IMR-90 (cell line): ENCODE data around the gene TRAP1. TPM values are rescaled to one million over a fixed set of nuclear protein-coding genes. Genes with fewer than 3 reads are reported as not detected.

Experiments
- ATAC-seq: fragments of 200-7000 bp; cut with Tn5 transposase; 2 replicates; pipeline ENCODE4 v1.9.1; 2020; ENCODE audit warnings: low read depth, mild to moderate bottlenecking, moderate library complexity
- BruUV-seq: library from RNA; stranded (reverse); fragments of 400-500 nt; replicated peaks from 2 replicates; lab custom pipeline; 2021; lab: Mats Ljungman, UMichigan
- CTCF ChIA-PET: fragments of 300-600 bp; formaldehyde crosslinking; extraction: SDS; loops from one replicate; lab custom pipeline; 2021; ENCODE audit warnings: antibody characterized with exemption; lab: Yijun Ruan, JAX
- POLR2A ChIA-PET: fragments of 300-600 bp; sonication (Branson Sonifier 250); formaldehyde crosslinking; loops from one replicate; lab custom pipeline; 2022; ENCODE audit warnings: antibody characterized with exemption; ENCODE audit not compliant: unreplicated experiment; lab: Charles Lee
- DNase-seq: peaks from one replicate; pipeline ENCODE4 v3.0.0; 2013
- H2AFZ ChIP-seq: replicated peaks from 2 replicates; pipeline ENCODE3; 2013; ENCODE audit warnings: low read length, mild to moderate bottlenecking; ENCODE audit not compliant: poor library complexity
- H2AK5ac ChIP-seq: 2 replicates; pipeline ENCODE4 v1.6.1; 2013; ENCODE audit warnings: low read depth, low read length, inconsistent platforms
- H2AK9ac ChIP-seq: replicated peaks from 2 replicates; pipeline ENCODE3; 2013; ENCODE audit warnings: mild to moderate bottlenecking, low read depth, low read length, moderate library complexity; ENCODE audit not compliant: poor library complexity
- H2BK120ac ChIP-seq: 2 replicates; pipeline ENCODE4 v1.6.1; 2013; ENCODE audit warnings: low read depth, low read length, inconsistent platforms
- H2BK15ac ChIP-seq: 3 replicates; pipeline ENCODE4 v1.6.1; 2013; ENCODE audit warnings: low read depth, low read length, inconsistent platforms
- H2BK20ac ChIP-seq: 2 replicates; pipeline ENCODE4 v1.6.1; 2013; ENCODE audit warnings: low read depth, mild to moderate bottlenecking, inconsistent platforms, low read length, moderate library complexity
- H2BK5ac ChIP-seq: 2 replicates; pipeline ENCODE4 v1.6.1; 2013; ENCODE audit warnings: mild to moderate bottlenecking, low read depth, low read length, inconsistent platforms; ENCODE audit not compliant: poor library complexity, severe bottlenecking
- H3K14ac ChIP-seq: replicated peaks from 2 replicates; pipeline ENCODE4 v1.6.1; 2013; ENCODE audit warnings: low read depth, low read length, inconsistent platforms
- H3K18ac ChIP-seq: 2 replicates; pipeline ENCODE4 v1.6.1; 2013; ENCODE audit warnings: low read depth, low read length, control low read depth
- H3K23ac ChIP-seq: 2 replicates; pipeline ENCODE4 v1.6.1; 2013; ENCODE audit warnings: low read depth, low read length, inconsistent platforms
- H3K27ac ChIP-seq: 2 replicates; pipeline ENCODE4 v1.5.1; 2013; ENCODE audit warnings: mild to moderate bottlenecking, control low read depth, low read length; ENCODE audit not compliant: insufficient read depth
- H3K27me3 ChIP-seq: 2 replicates; pipeline ENCODE4 v1.6.1; 2013; ENCODE audit warnings: low read length; ENCODE audit not compliant: control insufficient read depth, insufficient read depth
- H3K36me3 ChIP-seq: 2 replicates; pipeline ENCODE4 v1.6.1; 2013; ENCODE audit warnings: low read length, mixed read lengths; ENCODE audit not compliant: control insufficient read depth, insufficient read depth
- H3K4ac ChIP-seq: 2 replicates; pipeline ENCODE4 v1.6.1; 2013; ENCODE audit warnings: low read depth, low read length, inconsistent platforms
- H3K4me1 ChIP-seq: 2 replicates; pipeline ENCODE4 v1.6.1; 2013; ENCODE audit warnings: low read length, mixed read lengths; ENCODE audit not compliant: control insufficient read depth, insufficient read depth
- H3K4me2 ChIP-seq: 2 replicates; pipeline ENCODE4 v1.6.1; 2013; ENCODE audit warnings: low read depth, mild to moderate bottlenecking, control low read depth, low read length, moderate library complexity
- H3K4me3 ChIP-seq: 2 replicates; pipeline ENCODE4 v1.5.1; 2013; ENCODE audit warnings: low read depth, mild to moderate bottlenecking, control low read depth, low read length, moderate library complexity; ENCODE audit not compliant: insufficient read depth
- H3K56ac ChIP-seq: 2 replicates; pipeline ENCODE4 v1.6.1; 2013; ENCODE audit warnings: low read length, inconsistent platforms; ENCODE audit not compliant: insufficient read depth; ENCODE audit errors: extremely low read depth
- H3K79me1 ChIP-seq, 2 experiments: 2 replicates each; pipeline ENCODE4 v1.6.1; 2013; ENCODE audit warnings: low read length in 2 of 2, inconsistent platforms in 1 of 2, low read depth in 1 of 2
- H3K9ac ChIP-seq: 2 replicates; pipeline ENCODE4 v1.6.1; 2013; ENCODE audit warnings: low read depth, low read length, control low read depth
- H3K9me1 ChIP-seq: 2 replicates; pipeline ENCODE4 v1.6.1; 2013; ENCODE audit warnings: low read length, inconsistent platforms; ENCODE audit not compliant: insufficient read depth
- H3K9me3 ChIP-seq: 2 replicates; pipeline ENCODE4 v1.6.1; 2013; ENCODE audit warnings: low read length; ENCODE audit not compliant: control insufficient read depth, insufficient read depth
- H4K20me1 ChIP-seq: 2 replicates; pipeline ENCODE4 v1.6.1; 2013; ENCODE audit warnings: low read length, inconsistent platforms; ENCODE audit not compliant: insufficient read depth
- H4K5ac ChIP-seq: 2 replicates; pipeline ENCODE4 v1.6.1; 2013; ENCODE audit warnings: mild to moderate bottlenecking, low read depth, low read length, control low read depth
- H4K8ac ChIP-seq, 2 experiments: 2 replicates each; pipeline ENCODE4 v1.6.1; 2013; ENCODE audit warnings: low read depth in 2 of 2, low read length in 2 of 2, control low read depth in 1 of 2, inconsistent platforms in 1 of 2
- H4K91ac ChIP-seq: 2 replicates; pipeline ENCODE4 v1.6.1; 2013; ENCODE audit warnings: low read depth, low read length, inconsistent platforms; ENCODE audit not compliant: insufficient read depth
- BHLHE40 ChIP-seq: fragments of 150-350 bp; IDR thresholded peaks from 2 replicates; pipeline ENCODE4 v1.6.1; 2016; ENCODE audit warnings: mild to moderate bottlenecking, low read depth, low read length
- CHD1 ChIP-seq: IDR thresholded peaks from 2 replicates; pipeline ENCODE4 v1.6.1; 2012; ENCODE audit warnings: low read depth, low read length, improper control_type of control experiment
- FOS ChIP-seq: fragments of 150-350 bp; IDR thresholded peaks from 2 replicates; pipeline ENCODE4 v1.6.1; 2016; ENCODE audit warnings: low read depth, low read length
- MAFK ChIP-seq: IDR thresholded peaks from 2 replicates; pipeline ENCODE4 v1.6.1; 2012; ENCODE audit warnings: low read depth, low read length, improper control_type of control experiment
- MAZ ChIP-seq: IDR thresholded peaks from 2 replicates; pipeline ENCODE4 v1.6.1; 2012; ENCODE audit warnings: low read depth, mild to moderate bottlenecking, low read length, improper control_type of control experiment, moderate library complexity, borderline replicate concordance
- RCOR1 ChIP-seq: IDR thresholded peaks from 2 replicates; pipeline ENCODE4 v1.6.1; 2012; ENCODE audit warnings: mild to moderate bottlenecking, low read length, improper control_type of control experiment; ENCODE audit not compliant: insufficient replicate concordance
- USF2 ChIP-seq: fragments of 150-350 bp; IDR thresholded peaks from 2 replicates; pipeline ENCODE4 v1.6.1; 2017; ENCODE audit warnings: mild to moderate bottlenecking, antibody characterized with exemption, low read length, low read depth
- WGBS, 2 experiments: methylation state at CpG; one replicate each; pipeline versions ENCODE4 v1.1.5 to v1.1.7; 2013; ENCODE audit warnings: missing lambda C conversion rate in 2 of 2; ENCODE audit not compliant: insufficient read length in 1 of 2; ENCODE audit errors: extremely low coverage in 2 of 2; 5-methylcytosine and 5-hydroxymethylcytosine counted together
- dilution Hi-C: fragments of 300-500 bp; cut with HindIII; formaldehyde crosslinking; loops from one replicate; pipeline ENCODE4 v1.14.3; 2018; ENCODE audit warnings: low sequenced_read_pairs; ENCODE audit not compliant: unreplicated experiment
- in situ Hi-C: fragments of 300-500 bp; cut with MboI; formaldehyde crosslinking; loops from 3 replicates; pipeline ENCODE4 v1.14.3; 2019; ENCODE audit warnings: low sequenced_read_pairs, inconsistent platforms, mixed read lengths
- intact Hi-C: fragments of 100-400 bp; cut with micrococcal nuclease; formaldehyde crosslinking; loops from 2 replicates; pipeline ENCODE4 v1.10.0; 2022
- polyA plus RNA-seq, 3 experiments: library from polyadenylated mRNA; depleted of rRNA; stranded (reverse); fragments of >200 nt; gene quantifications; 2 replicates each; pipeline ENCODE4 v1.2.3, GENCODE V29; 2012; ENCODE audit warnings: low replicate concordance in 1 of 3
- total RNA-seq: library from RNA; depleted of rRNA; stranded (reverse); fragments of >200 nt; gene quantifications from 2 replicates; pipeline ENCODE4 v1.2.3, GENCODE V29; 2012

The TRAP1 gene
- total and polyA plus RNA-seq, 2 of the 4 experiments (the other 2 are of a cell fraction), result 139 to 145 TPM

GRCh38 chr16:3675601-3676130, 41.7 kb downstream of the TRAP1 start:
- H3K56ac ChIP-seq, result no peak overlapping the region
- ChIA-PET POLR2A (no interaction called here), CTCF (no interaction called here)
- no peak for TF ChIP-seq MAZ
- TF ChIP-seq BHLHE40, result no peak
- TF ChIP-seq RCOR1, result no peak
- no peak for TF ChIP-seq CHD1
- TF ChIP-seq MAFK, result no peak
- TF ChIP-seq FOS, result no peak
- no peak for TF ChIP-seq USF2
- H2BK120ac ChIP-seq, result no peak overlapping the region
- no peaks in the 10 kb centered on the region for H3K27me3 ChIP-seq
- H3K4ac ChIP-seq, result no peak overlapping the region
- H3K4me1 ChIP-seq, result no peaks in the 10 kb centered on the region
- H3K36me3 ChIP-seq, result peaks cover 53% of the 10 kb centered on the region
- H3K23ac ChIP-seq, result no peak overlapping the region
- no peak overlapping the region for H3K14ac ChIP-seq
- WGBS, 2 experiments, result 99% methylated on average over 13 of the region's 24 CpGs; no CpG with 5 or more reads in 1 of the 2 experiments
- no peak overlapping the region for H2AFZ ChIP-seq
- no peak overlapping the region for H2AK5ac ChIP-seq
- H3K9me3 ChIP-seq, result no peaks in the 10 kb centered on the region
- dilution Hi-C loops, result no loop called here
- ATAC-seq (no peak), DNase-seq (no peak)
- H4K8ac ChIP-seq, result no peak overlapping the region
- no peak overlapping the region for H3K4me3 ChIP-seq
- no peak overlapping the region for H4K91ac ChIP-seq
- no peak overlapping the region for H2BK5ac ChIP-seq
- no peak overlapping the region for H3K9ac ChIP-seq
- no TSS peak for BruUV-seq
- H4K20me1 ChIP-seq, result no peaks in the 10 kb centered on the region
- H3K18ac ChIP-seq, result no peak overlapping the region
- H3K27ac ChIP-seq, result no peak overlapping the region
- H3K79me1 ChIP-seq, result 0 out of 4 replicates have a peak, but pooled peaks cover 0 to 3% of the 10 kb centered on the region in 2 experiments
- in situ Hi-C loops, result no loop called here
- H2AK9ac ChIP-seq, result no peak overlapping the region
- intact Hi-C loops, result no loop called here
- H3K4me2 ChIP-seq, result no peak overlapping the region
- no peak overlapping the region for H2BK15ac ChIP-seq
- no peaks in the 10 kb centered on the region for H3K9me1 ChIP-seq
- H2BK20ac ChIP-seq, result no peak overlapping the region
- H4K5ac ChIP-seq, result no peak overlapping the region
